ENCODE results near the gene COQ10A. TPM values are rescaled to one million over a fixed set of nuclear protein-coding genes. Genes with fewer than 3 reads are reported as not detected.

The COQ10A gene
- total and polyA plus RNA-seq, 9 of the 15 experiments (the other 6 are each of a cell fraction or from before 2014, with no cell fraction given), result 3.1 to 26.4 (median 12.7) TPM

- TF ChIP-seq ZNF232 (CRISPR knock-in tag; IDR thresholded peaks at IDR 0.05) (no peak), FOXP1 (CRISPR knock-in tag; IDR thresholded peaks at IDR 0.05) (no peak), USF2 (CRISPR knock-in tag; IDR thresholded peaks at IDR 0.05) (no peak), ZBTB17 (CRISPR knock-in tag; IDR thresholded peaks at IDR 0.05) (peak; percentile 33; the same call in 1 of the 2 replicates), NELFE (IDR thresholded peaks at IDR 0.05; ENCODE audit: insufficient read depth, insufficient read length) (no peak), EP400 (IDR thresholded peaks at IDR 0.05) (no peak), GATA2 (CRISPR knock-in tag; IDR thresholded peaks at IDR 0.05) (peak; percentile 84), SRSF7 (optimal IDR thresholded peaks at IDR 0.05; ENCODE audit: low read depth, low read length) (no peak), ZNF584 (CRISPR knock-in tag; IDR thresholded peaks at IDR 0.05; ENCODE audit: low read depth) (peak; percentile 31; the same call in 1 of the 2 replicates), CREM (IDR thresholded peaks at IDR 0.05; ENCODE audit: low read depth) (peak; percentile 64), PRMT5 (CRISPR knock-in tag; IDR thresholded peaks at IDR 0.05) (no peak), CREBBP (IDR thresholded peaks at IDR 0.05; ENCODE audit: low read depth, low read length) (no peak), MAFK (IDR thresholded peaks at IDR 0.05; ENCODE audit: low read length) (no peak), TFE3 (CRISPR knock-in tag; IDR thresholded peaks at IDR 0.05) (no peak), SMC3 (conservative IDR thresholded peaks at IDR 0.05; ENCODE audit: insufficient read depth, low read depth, low read length) (no peak), NR3C1 (CRISPR knock-in tag; IDR thresholded peaks at IDR 0.05) (no peak), NCOA4 (IDR thresholded peaks at IDR 0.05; ENCODE audit: partially characterized antibody) (no peak), MED1 (CRISPR knock-in tag; IDR thresholded peaks at IDR 0.05; ENCODE audit: borderline replicate concordance) (no peak), RFX5 (IDR thresholded peaks at IDR 0.05; ENCODE audit: low read depth, low read length) (no peak)
Measured at GRCh38 chr12:56300644-56301464, 34.1 kb downstream of the COQ10A start (continued).

Measured in K562 (cell line).